Measurements from ENCODE around the gene FAM78B.

FAM78B gene

DNA sequence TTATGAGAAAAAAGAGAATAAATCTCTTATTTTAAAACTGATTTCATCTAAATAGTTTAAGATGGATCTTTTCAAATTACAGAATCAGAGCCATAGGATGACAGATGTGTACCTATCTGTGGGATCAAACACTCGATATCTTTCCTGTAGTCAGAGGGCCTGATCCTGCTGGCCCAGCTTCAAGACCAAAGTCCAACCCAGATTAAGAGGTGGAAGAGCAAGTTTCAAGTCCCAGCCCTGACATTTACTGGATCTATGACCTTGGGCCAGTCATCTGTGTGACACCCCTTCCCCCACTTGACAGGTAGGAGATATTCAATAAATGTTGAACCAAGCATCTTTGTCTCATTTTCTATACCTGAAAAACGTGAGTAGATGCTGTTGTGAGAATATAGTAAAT is 140.7 kb downstream of the FAM78B start:
- no peak overlapping the region for H3K27ac ChIP-seq
- DNase-seq (ENCODE audit: low read depth, low spot score), result no peak

- DNase-seq (ENCODE audit: low read depth, low spot score), result no peak
- H3K27ac ChIP-seq, result no peak overlapping the region
These were observed 146.6 kb downstream of the FAM78B start for GRCh38 chr1:166020210-166020609.
